ENCODE data around the gene MTIF3.

Gene MTIF3, protein sequence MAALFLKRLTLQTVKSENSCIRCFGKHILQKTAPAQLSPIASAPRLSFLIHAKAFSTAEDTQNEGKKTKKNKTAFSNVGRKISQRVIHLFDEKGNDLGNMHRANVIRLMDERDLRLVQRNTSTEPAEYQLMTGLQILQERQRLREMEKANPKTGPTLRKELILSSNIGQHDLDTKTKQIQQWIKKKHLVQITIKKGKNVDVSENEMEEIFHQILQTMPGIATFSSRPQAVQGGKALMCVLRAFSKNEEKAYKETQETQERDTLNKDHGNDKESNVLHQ

DNA sequence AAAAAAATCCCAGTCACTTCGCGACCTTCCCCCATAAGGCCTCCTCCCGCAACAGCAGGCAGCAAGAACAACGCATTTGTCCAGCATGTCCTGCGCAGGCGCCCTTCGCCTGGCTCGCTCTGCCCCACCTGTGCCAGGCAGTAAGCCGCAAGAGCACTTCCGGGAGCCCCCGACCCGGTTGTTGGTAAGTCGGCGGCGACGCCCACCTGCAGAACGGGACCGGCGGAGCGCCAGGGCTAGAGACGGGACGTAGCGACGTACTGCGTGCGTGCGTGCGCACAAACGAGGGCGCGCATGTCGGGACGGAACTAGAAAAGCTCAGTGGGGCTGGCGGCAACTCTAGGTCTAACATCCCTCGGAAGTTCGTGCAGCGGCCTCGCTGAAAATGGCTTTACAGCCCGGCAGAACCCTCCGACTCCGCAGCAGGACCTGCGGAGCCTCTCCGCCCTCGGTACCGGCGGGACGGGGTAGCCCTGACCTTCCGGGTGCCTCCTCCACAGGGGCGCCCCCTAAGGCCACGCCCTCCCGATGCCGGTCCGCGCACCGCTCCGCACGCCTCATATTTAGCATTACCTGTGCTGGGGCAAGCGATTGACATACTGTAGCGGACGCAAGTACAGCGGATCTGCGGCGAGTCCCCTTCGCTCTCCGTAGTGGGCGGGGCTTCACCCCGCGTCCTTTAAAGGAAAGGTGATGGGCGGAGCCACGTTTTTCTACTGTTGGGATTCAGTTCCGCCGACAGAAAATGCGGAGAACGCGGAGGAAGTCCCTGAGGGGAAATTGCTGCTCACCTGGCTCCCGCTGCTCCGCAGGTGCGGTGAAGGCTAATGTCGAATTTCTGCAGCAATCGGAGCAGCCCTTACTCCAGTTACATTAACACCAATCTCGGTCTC is at the start of gene MTIF3:
Gene MTIF3 (minus strand): TSS at position 629 of the 893 bp plus-strand sequence. CDS start 10,116 bp downstream, outside the sequence.
- H3K4me1 Mint-ChIP-seq (ENCODE audit: low read depth) = peaks cover 55% of the 10 kb centered on the region
- peak within 1 kb of the TSS; percentile 96 for H3K27ac Mint-ChIP-seq
- peaks cover 17% of the 10 kb centered on the region for H3K36me3 Mint-ChIP-seq (ENCODE audit: low read depth)
- peak within 1 kb of the TSS; percentile 87 for H3K4me3 Mint-ChIP-seq
- no peaks in the 10 kb centered on the region for H3K9me3 Mint-ChIP-seq
- DNase-seq = peak; percentile 96
- no peaks in the 10 kb centered on the region for H3K27me3 Mint-ChIP-seq

DNA sequence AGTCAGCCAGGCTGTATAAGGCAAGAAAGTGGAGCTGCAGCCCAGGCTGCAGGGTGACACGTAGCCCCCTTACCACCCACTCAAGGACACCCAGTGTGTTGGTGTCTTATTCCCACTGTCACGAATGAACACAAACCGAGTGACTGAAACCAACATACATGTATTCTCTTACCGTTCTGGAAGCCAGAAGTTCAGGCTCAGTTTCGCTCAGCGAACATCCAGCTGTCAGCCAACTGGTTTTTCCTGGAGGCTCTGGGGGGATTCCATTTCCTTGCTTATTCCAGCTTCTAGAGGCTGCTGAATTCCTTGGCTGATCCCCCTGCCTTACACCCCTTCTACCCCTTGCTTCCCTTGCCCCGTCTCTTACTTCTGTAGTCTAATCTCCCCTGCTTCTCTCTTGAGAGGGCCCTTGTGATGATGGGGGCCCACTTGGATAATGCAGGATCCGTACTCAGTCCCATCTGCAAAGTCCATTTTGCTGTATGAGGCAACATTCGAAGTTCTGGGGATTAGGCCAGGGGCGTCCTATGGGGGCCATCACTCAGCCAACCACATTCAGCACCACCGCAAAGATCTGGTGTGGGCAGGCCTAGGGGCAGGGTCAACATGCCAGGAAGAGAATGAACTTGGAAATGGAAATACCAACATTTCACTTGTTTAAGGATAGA is 47.3 kb upstream of the MTIF3 start:
- H3K4me1 Mint-ChIP-seq (ENCODE audit: low read depth) = no peaks in the 10 kb centered on the region
- H3K27ac Mint-ChIP-seq = no peak overlapping the region
- no peak overlapping the region for H3K4me3 Mint-ChIP-seq
- DNase-seq = no peak
- no peaks in the 10 kb centered on the region for H3K36me3 Mint-ChIP-seq (ENCODE audit: low read depth)
- H3K9me3 Mint-ChIP-seq = no peaks in the 10 kb centered on the region
- H3K27me3 Mint-ChIP-seq = no peaks in the 10 kb centered on the region

DNA sequence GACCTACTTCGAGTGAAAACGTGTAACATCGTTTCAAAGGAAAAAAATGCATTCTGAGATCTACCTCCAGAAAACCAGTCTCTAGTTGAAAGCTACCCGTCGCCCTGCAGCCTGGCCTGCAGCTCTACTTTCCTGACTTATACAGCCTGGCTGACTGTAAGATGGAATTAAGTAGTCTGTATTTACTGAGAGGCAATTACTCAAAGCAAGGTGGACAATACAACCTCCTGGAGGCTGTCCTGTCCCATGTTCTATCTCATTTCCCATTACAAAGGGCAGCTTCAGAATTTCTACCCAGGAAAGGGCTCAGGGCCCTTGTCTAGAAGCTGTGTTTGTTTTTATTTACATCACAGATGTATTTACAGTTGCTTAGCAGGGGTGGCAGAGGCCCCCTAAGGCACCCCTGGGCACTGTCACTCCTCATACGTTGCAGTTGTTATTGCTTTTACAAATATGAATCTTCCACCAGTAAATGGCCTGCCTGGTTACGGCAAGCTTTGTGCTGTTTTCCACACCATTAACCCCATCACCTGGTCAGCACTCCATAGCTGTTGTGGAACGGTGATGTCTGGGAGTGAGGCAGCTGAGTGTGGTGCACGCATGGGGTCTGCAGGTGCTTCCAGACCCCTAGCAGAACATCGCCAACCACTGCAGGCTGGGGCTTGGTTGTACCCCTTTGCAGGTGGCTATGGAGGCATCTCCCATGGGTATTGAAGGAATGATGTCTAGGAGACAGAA is 46.3 kb upstream of the MTIF3 start:
- no peak for DNase-seq
- Mint-ChIP-seq H3K27me3 (no peaks in the 10 kb centered on the region), H3K4me1 (ENCODE audit: low read depth) (no peaks in the 10 kb centered on the region), H3K9me3 (no peaks in the 10 kb centered on the region), H3K36me3 (ENCODE audit: low read depth) (no peaks in the 10 kb centered on the region), H3K4me3 (no peak overlapping the region), H3K27ac (no peak overlapping the region)

DNA sequence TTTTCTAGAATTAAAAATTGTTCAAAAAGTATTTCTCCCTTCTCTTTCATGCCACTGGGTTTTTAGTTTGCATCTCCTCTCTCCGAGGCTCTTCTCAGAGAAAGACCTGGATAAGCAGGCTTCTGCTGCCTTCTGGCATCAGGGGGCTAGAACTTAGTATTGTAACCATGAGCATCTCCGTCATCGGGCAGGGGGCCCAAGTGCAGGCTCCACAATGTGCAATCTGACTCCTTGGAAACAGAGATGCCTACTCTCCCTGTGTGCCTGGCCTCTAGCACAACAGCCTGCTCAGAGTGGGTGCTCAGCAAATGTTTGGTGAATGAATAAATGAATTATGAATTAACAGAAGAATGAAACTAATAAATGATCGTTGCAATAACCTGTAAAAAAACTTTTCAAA is 45.6 kb upstream of the MTIF3 start:
- Mint-ChIP-seq H3K36me3 (ENCODE audit: low read depth) (no peaks in the 10 kb centered on the region), H3K4me1 (ENCODE audit: low read depth) (no peaks in the 10 kb centered on the region), H3K27me3 (no peaks in the 10 kb centered on the region), H3K27ac (no peak overlapping the region), H3K9me3 (no peaks in the 10 kb centered on the region), H3K4me3 (no peak overlapping the region)
- no peak for DNase-seq

DNA sequence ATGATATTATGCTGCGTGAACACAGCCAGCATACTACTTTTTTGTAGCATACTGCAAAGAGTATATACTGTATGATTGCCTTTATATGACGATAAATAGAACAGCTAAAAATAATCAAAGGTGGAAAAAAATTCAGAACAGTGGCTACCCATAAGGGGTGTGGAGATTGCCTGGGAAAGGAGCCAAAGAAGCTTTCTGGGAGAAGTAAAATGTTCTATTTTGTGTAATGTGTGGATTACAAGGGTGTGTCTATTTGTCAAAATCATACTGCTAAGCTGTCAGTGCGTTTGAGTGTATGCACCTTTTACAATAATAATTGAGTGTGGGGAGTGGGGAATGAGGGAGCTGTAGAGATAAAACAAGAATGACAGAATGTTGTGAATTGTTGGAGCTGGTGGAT is 45.2 kb upstream of the MTIF3 start:
- Mint-ChIP-seq H3K27me3 (no peaks in the 10 kb centered on the region), H3K36me3 (ENCODE audit: low read depth) (no peaks in the 10 kb centered on the region), H3K9me3 (no peaks in the 10 kb centered on the region), H3K27ac (no peak overlapping the region), H3K4me1 (ENCODE audit: low read depth) (no peaks in the 10 kb centered on the region), H3K4me3 (no peak overlapping the region)
- DNase-seq = no peak

DNA sequence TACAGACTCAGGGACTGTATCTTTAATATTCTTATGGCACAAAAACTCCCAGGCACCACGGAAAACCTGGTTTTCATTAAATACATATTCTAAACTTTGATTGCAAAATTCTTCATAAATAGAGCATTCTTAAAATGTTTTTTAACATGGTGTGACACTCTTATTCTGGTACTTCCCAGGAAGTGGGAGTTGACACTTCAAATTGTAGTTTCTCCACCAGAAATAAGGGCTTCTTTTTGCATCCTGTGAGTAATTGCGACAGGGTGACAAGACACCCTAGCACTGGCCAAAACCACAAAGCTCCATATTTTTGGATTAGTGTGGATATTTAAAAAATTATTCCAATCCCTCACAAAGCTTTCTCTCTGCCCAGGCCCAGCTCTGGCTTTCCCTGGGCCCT is 43.6 kb upstream of the MTIF3 start:
- Mint-ChIP-seq H3K9me3 (no peaks in the 10 kb centered on the region), H3K36me3 (ENCODE audit: low read depth) (no peaks in the 10 kb centered on the region)
- DNase-seq = no peak

DNA sequence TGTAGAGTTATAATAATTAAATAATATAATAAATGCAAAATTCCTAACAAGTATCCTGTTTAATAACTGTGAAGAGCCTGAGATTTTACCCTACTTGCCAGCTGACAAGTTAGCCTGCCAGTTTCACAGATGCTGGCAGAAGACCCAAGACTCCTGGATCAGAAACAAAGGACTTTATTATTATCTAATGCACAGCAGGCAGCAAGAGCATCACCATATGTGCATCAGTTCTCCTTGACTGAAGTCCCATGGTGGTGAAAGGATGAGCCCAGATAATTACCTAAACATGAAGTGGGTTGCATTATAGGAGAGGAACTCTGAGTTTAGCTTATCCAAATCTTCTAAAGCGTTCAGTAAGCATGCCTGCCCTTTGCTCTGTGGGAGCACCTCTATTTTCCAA is 39.1 kb upstream of the MTIF3 start:
- Mint-ChIP-seq H3K9me3 (no peaks in the 10 kb centered on the region), H3K27me3 (no peaks in the 10 kb centered on the region), H3K4me3 (no peak overlapping the region), H3K27ac (no peak overlapping the region), H3K36me3 (ENCODE audit: low read depth) (no peaks in the 10 kb centered on the region), H3K4me1 (ENCODE audit: low read depth) (no peaks in the 10 kb centered on the region)
- no peak for DNase-seq

More for the DNA sequence above, 43.6 kb upstream of the MTIF3 start:
- H3K27me3 Mint-ChIP-seq = no peaks in the 10 kb centered on the region
- H3K27ac Mint-ChIP-seq = no peak overlapping the region
- H3K4me1 Mint-ChIP-seq (ENCODE audit: low read depth) = no peaks in the 10 kb centered on the region
- H3K4me3 Mint-ChIP-seq = no peak overlapping the region

DNA sequence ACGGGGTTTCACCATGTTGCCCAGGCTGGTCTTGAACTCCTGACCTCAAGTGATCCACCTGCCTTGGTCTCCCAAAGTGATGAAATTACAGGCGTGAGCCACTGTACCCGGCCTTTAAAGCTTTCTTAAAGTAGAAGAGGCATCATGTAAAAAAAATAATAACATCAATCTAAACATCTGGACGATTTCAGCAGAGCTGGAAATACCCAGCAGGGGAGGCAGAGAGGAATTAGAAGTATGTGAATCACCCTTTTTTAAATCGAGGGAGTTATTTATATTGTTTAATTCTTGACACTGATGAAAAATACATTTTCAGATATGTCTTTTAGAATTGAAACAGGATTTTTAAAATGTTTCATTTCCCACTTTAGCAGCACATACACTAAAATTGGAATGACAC is 37.4 kb upstream of the MTIF3 start:
- no peaks in the 10 kb centered on the region for H3K36me3 Mint-ChIP-seq (ENCODE audit: low read depth)
- no peaks in the 10 kb centered on the region for H3K27me3 Mint-ChIP-seq
- H3K27ac Mint-ChIP-seq = no peak overlapping the region
- no peaks in the 10 kb centered on the region for H3K9me3 Mint-ChIP-seq
- no peaks in the 10 kb centered on the region for H3K4me1 Mint-ChIP-seq (ENCODE audit: low read depth)
- no peak overlapping the region for H3K4me3 Mint-ChIP-seq
- no peak for DNase-seq

DNA sequence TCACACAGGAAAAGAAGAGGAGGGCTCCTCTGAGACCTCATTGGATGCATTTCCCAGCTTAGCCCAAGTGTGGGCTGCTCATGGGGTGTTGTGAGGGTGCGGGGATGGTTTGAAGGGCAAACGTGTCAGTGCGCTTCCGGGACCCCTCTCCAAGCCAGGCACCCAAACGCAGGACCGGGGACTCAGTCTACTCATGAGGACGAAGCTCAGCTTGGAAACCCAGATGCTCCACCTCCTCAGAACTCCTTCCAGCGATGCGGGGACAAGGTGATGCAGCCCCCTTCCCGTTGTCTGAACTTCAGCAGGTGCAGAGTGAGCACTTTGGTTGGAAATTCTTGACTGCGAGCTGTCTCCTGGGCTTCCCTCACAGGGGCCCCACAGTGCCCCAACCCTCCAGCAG is 33.1 kb upstream of the MTIF3 start:
- Mint-ChIP-seq H3K27me3 (peaks cover 2% of the 10 kb centered on the region), H3K9me3 (no peaks in the 10 kb centered on the region), H3K36me3 (ENCODE audit: low read depth) (no peaks in the 10 kb centered on the region), H3K27ac (no peak overlapping the region), H3K4me1 (ENCODE audit: low read depth) (no peaks in the 10 kb centered on the region), H3K4me3 (no peak overlapping the region)
- DNase-seq = no peak

DNA sequence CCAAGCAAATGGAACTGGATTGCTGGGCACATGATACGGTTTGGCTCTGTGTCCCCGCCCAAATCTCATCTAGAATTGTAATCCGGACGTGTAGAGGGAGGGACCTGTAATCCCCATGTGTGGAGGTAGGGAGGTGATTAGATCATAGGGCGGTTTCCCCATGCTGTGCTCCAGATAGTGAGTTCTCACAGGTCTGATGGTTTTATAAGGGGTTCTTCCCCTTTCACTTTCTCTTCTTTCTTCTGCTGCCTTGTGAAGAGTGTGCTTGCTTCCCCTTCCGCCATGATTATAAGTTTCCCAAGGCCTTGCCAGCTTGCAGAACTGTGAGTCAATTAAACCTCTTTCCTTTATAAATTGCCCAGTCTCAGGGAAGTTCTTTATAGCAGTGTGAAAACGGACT is 32.6 kb upstream of the MTIF3 start:
- Mint-ChIP-seq H3K27ac (no peak overlapping the region), H3K36me3 (ENCODE audit: low read depth) (no peaks in the 10 kb centered on the region), H3K4me1 (ENCODE audit: low read depth) (no peaks in the 10 kb centered on the region), H3K4me3 (no peak overlapping the region), H3K27me3 (peaks cover 2% of the 10 kb centered on the region), H3K9me3 (no peaks in the 10 kb centered on the region)
- DNase-seq = no peak

DNA sequence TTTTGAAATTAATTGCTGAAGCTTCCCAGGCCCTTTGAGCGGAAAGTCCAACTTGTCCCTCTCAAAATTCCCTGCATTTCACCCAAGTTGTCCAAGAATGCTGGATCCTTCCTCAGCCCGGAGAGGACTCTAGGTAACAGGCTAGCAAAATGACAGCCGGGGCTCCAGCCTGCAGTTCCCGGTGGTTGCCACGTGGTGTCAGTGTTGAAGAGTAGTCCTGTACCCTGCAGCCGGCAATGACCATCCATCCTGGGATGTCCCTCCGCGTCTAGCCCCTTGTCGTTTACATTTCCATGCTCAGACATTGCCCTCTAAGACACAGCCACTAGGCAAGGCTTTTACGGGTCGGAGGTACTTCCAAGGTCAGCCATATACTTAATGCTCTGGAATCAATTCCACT is 31.4 kb upstream of the MTIF3 start:
- DNase-seq = peak; percentile 46
- no peaks in the 10 kb centered on the region for H3K9me3 Mint-ChIP-seq
- H3K27ac Mint-ChIP-seq = no peak overlapping the region
- H3K36me3 Mint-ChIP-seq (ENCODE audit: low read depth) = no peaks in the 10 kb centered on the region
- no peak overlapping the region for H3K4me3 Mint-ChIP-seq
- peaks cover 11% of the 10 kb centered on the region for H3K4me1 Mint-ChIP-seq (ENCODE audit: low read depth)
- peaks cover 2% of the 10 kb centered on the region for H3K27me3 Mint-ChIP-seq

DNA sequence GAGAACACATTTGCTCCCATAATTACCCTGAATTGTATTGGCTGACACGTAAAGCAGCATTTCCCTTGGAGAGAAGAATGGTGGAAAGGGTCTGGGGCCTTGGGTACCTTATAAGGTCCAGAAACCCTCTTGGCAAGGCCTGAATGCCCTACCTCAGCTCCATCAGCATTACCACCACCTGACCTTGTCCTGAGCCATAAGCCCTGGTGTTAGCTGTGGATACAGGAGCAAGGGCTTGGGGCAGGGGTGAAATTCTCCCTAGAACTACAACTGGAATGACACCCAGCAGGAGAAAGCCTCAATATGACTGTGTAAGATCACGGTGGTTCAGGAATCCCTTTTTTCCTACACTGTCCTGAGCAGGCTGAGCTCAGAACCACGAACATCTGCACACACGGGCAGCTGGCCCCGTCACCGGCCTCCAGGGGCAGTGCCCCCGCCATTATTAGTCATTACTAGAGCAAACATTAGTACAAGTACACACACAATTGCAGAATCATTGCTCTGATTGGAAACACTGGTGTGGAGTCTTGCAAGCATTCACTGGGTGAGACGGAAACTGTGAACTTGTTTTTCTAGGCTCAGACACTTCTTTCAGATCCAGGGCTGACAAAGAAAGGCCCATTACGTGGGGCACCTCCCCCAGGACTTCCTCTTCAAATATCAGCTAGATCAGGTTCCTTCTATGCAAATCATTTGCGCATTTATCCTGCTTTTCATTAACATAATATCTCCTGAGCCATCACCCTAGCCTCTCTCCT is 26.8 kb upstream of the MTIF3 start:
- H3K4me1 Mint-ChIP-seq (ENCODE audit: low read depth) = peaks cover 16% of the 10 kb centered on the region
- no peaks in the 10 kb centered on the region for H3K36me3 Mint-ChIP-seq (ENCODE audit: low read depth)
- no peak overlapping the region for H3K27ac Mint-ChIP-seq
- H3K9me3 Mint-ChIP-seq = no peaks in the 10 kb centered on the region
- no peak overlapping the region for H3K4me3 Mint-ChIP-seq
- no peak for DNase-seq
- H3K27me3 Mint-ChIP-seq = peaks cover 2% of the 10 kb centered on the region

DNA sequence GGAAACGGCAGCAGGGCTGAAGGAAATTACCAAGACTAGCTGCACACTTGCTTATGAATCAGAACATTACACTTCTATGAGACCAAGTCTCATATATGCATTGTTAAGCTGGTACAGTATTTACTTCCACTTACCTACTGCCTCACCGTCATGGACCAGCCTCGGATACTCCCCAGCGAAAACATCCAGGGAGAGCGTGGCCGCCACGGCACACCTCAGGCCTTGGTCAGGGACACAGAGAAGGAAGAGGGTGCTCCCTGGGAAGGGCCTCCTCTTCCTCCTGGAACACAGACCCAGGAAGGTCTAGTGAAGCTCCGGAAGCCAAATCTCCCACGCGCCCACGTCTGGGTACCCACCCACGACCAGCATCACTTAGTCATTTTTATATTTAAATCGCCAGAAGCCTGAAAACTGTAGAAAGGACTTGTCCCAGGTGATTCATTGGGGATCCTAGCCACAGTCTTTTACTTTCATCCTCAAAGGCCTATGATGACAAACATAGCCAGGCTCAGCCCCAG is 24.4 kb upstream of the MTIF3 start:
- Mint-ChIP-seq H3K4me1 (ENCODE audit: low read depth) (peaks cover 16% of the 10 kb centered on the region), H3K27me3 (no peaks in the 10 kb centered on the region), H3K27ac (no peak overlapping the region), H3K4me3 (no peak overlapping the region), H3K9me3 (no peaks in the 10 kb centered on the region), H3K36me3 (ENCODE audit: low read depth) (no peaks in the 10 kb centered on the region)
- DNase-seq = no peak

Measured in activated T-cell treated with anti-CD3 and anti-CD28 coated beads, Interleukin-2, amount 50 U/mL, for 24 hours (primary cell).